Measurements from ENCODE around the gene AUP1. TPM values are rescaled to one million over a fixed set of nuclear protein-coding genes. Genes with fewer than 3 reads are reported as not detected.

The AUP1 gene
- total and polyA plus RNA-seq, 11 donors = 33.6 to 168 (median 56.4) TPM

- Histone ChIP-seq H3K4me1 (peaks cover 0 to 45% (median 28%) of the 10 kb centered on the region in 12 donors), H3K4me3 (no peak overlapping the region), H3K27me3 (peaks cover 0 to 7% (median 0%) of the 10 kb centered on the region in 9 donors), H3K9me3 (no peaks in the 10 kb centered on the region), H3K27ac (no peak overlapping the region), H3K36me3 (peaks cover 0 to 6% (median 0%) of the 10 kb centered on the region in 9 donors)
- DNase-seq (no peak), ATAC-seq (no peak)
- intact Hi-C loops (cut with DNase I) = no loop called here
- TF ChIP-seq POLR2A (IDR thresholded peaks at IDR 0.05) (no peak), CTCF (IDR thresholded peaks at IDR 0.05) (no peak)
Observed at GRCh38 chr2:74551530-74551929, 22.0 kb upstream of the AUP1 start.

- no peaks in the 10 kb centered on the region for H3K9me3 ChIP-seq
- peaks cover 0 to 3% (median 0%) of the 10 kb centered on the region in 9 donors for H3K36me3 ChIP-seq
- TF ChIP-seq CTCF (IDR thresholded peaks at IDR 0.05) (no peak), POLR2A (IDR thresholded peaks at IDR 0.05) (no peak)
- no peak overlapping the region for H3K4me3 ChIP-seq
- intact Hi-C loops (cut with DNase I) = no loop called here
- H3K4me1 ChIP-seq = peaks cover 0 to 41% (median 27%) of the 10 kb centered on the region in 12 donors
- H3K27ac ChIP-seq = no peak overlapping the region
- ATAC-seq (no peak), DNase-seq (no peak)
- WGBS, 4 donors = 86 to 91% (median 87%) methylated on average over 7 of the region's 7 CpGs
- peaks cover 0 to 7% (median 0%) of the 10 kb centered on the region in 9 donors for H3K27me3 ChIP-seq
Observed at GRCh38 chr2:74550231-74550630, 20.7 kb upstream of the AUP1 start.

- ATAC-seq (peak; percentile 35 to 92 (median 89)), DNase-seq (peak; percentile 82 to 90 (median 84))
- Histone ChIP-seq H3K9me3 (no peaks in the 10 kb centered on the region), H3K27ac (peak overlapping the region; percentile 51 to 91 (median 84)), H3K27me3 (peaks cover 0 to 6% (median 0%) of the 10 kb centered on the region in 9 donors), H3K36me3 (peaks cover 0 to 3% (median 0%) of the 10 kb centered on the region in 9 donors), H3K4me3 (peak overlapping the region; percentile 43 to 79 (median 60)), H3K4me1 (peaks cover 0 to 38% (median 24%) of the 10 kb centered on the region in 12 donors)
- TF ChIP-seq POLR2A (IDR thresholded peaks at IDR 0.05) = peak in 1 of 2 donors; percentile 60
- peak in 2 of 12 donors; percentile 16 for TF ChIP-seq CTCF (IDR thresholded peaks at IDR 0.05)
- WGBS, 4 donors = 4 to 10% (median 6%) methylated on average over 55 to 85 of the region's 85 CpGs
- intact Hi-C loops (cut with DNase I) = loop anchor here in 1 of 10 donors (2.0 kb wide), 1 partner anchor 18 kb away; no protein-coding TSS in a partner anchor
Observed at GRCh38 chr2:74548900-74549826, 19.7 kb upstream of the AUP1 start.

- ATAC-seq (peak in 1 of 4 donors; percentile 23), DNase-seq (no peak)
- H3K27ac ChIP-seq = peak overlapping the region; percentile 51 to 91 (median 84)
- peaks cover 0 to 4% (median 0%) of the 10 kb centered on the region in 9 donors for H3K27me3 ChIP-seq
- H3K9me3 ChIP-seq = no peaks in the 10 kb centered on the region
- 11 to 19% (median 14%) methylated on average over 23 to 26 of the region's 26 CpGs for WGBS, 4 donors
- H3K36me3 ChIP-seq = peaks cover 0 to 3% (median 0%) of the 10 kb centered on the region in 9 donors
- TF ChIP-seq CTCF (IDR thresholded peaks at IDR 0.05) (no peak), POLR2A (IDR thresholded peaks at IDR 0.05) (no peak)
- peak overlapping the region; percentile 43 to 79 (median 60) for H3K4me3 ChIP-seq
- H3K4me1 ChIP-seq = peaks cover 0 to 35% (median 21%) of the 10 kb centered on the region in 12 donors
- intact Hi-C loops (cut with DNase I) = loop anchor here in 1 of 10 donors (2.0 kb wide), 1 partner anchor 18 kb away; no protein-coding TSS in a partner anchor
Observed at GRCh38 chr2:74548285-74548899, 18.9 kb upstream of the AUP1 start.

Data from heart left ventricle (tissue), 16 donors.